ENCODE data around the gene RNF212B. TPM values are rescaled to one million over a fixed set of nuclear protein-coding genes. Genes with fewer than 3 reads are reported as not detected.

RNF212B gene
- total RNA-seq, 2 experiments from 2014 or later: not detected

- Mint-ChIP-seq H3K27me3 (peaks cover 14% of the 10 kb centered on the region), H3K36me3 (peaks cover 2% of the 10 kb centered on the region), H3K4me1 (peaks cover 13% of the 10 kb centered on the region), H3K27ac (peak within 1 kb of the TSS; percentile 76), H3K4me3 (peak within 1 kb of the TSS; percentile 80), H3K9me3 (no peaks in the 10 kb centered on the region)
- DNase-seq (peak; percentile 49), ATAC-seq (ENCODE audit: low read depth) (no peak)
- POLR2A ChIA-PET: interaction anchor here (0.6 to 3.4 kb wide), 2 partner anchors 14 to 434 kb away, joined by 4 to 21 read pairs; partner anchors contain the start of gene PABPN1
Observed at GRCh38 chr14:23306412-23307145, 68.8 kb downstream of the RNF212B start, which contains the start of gene BCL2L2. BCL2L2 (plus strand) TSS chr14:23306833; CDS start chr14:23307768, 935 bp downstream.

- Mint-ChIP-seq H3K4me1 (peaks cover 13% of the 10 kb centered on the region), H3K4me3 (peak overlapping the region; percentile 80)
Observed at GRCh38 chr14:23307146-23307530, 69.4 kb downstream of the RNF212B start.

GRCh38 chr14:23307687-23308644 is 70.2 kb downstream of the RNF212B start:
- peaks cover 10% of the 10 kb centered on the region for H3K4me1 Mint-ChIP-seq
- no peak for DNase-seq
- peaks cover 14% of the 10 kb centered on the region for H3K27me3 Mint-ChIP-seq

More at GRCh38 chr14:23307146-23307530, 69.4 kb downstream of the RNF212B start:
- POLR2A ChIA-PET: interaction anchor here (3.4 kb wide), 1 partner anchor 14 kb away, joined by 21 read pairs; the partner anchor contains the start of gene PABPN1
- peak overlapping the region; percentile 76 for H3K27ac Mint-ChIP-seq
- no peaks in the 10 kb centered on the region for H3K9me3 Mint-ChIP-seq
- DNase-seq (no peak), ATAC-seq (ENCODE audit: low read depth) (no peak)
- peaks cover 14% of the 10 kb centered on the region for H3K27me3 Mint-ChIP-seq
- peaks cover 2% of the 10 kb centered on the region for H3K36me3 Mint-ChIP-seq

GRCh38 chr14:23308721-23309445 is 71.1 kb downstream of the RNF212B start:
- H3K27ac Mint-ChIP-seq: no peak overlapping the region
- no peak overlapping the region for H3K4me3 Mint-ChIP-seq
- peaks cover 2% of the 10 kb centered on the region for H3K36me3 Mint-ChIP-seq
- DNase-seq: no peak
- H3K9me3 Mint-ChIP-seq: no peaks in the 10 kb centered on the region
- H3K4me1 Mint-ChIP-seq: peaks cover 5% of the 10 kb centered on the region
- peaks cover 14% of the 10 kb centered on the region for H3K27me3 Mint-ChIP-seq
- ATAC-seq (ENCODE audit: low read depth): no peak
- POLR2A ChIA-PET: interaction anchor here (2.4 to 3.4 kb wide), 2 partner anchors 12 kb away, joined by 11 to 21 read pairs; partner anchors contain the start of gene PABPN1

More at GRCh38 chr14:23307687-23308644, 70.2 kb downstream of the RNF212B start:
- H3K4me3 Mint-ChIP-seq: peak overlapping the region; percentile 80
- H3K9me3 Mint-ChIP-seq: no peaks in the 10 kb centered on the region
- peak overlapping the region; percentile 7 for H3K27ac Mint-ChIP-seq
- ATAC-seq (ENCODE audit: low read depth): no peak
- POLR2A ChIA-PET: interaction anchor here (3.4 kb wide), 1 partner anchor 13 kb away, joined by 21 read pairs; the partner anchor contains the start of gene PABPN1
- H3K36me3 Mint-ChIP-seq: peaks cover 2% of the 10 kb centered on the region

GRCh38 chr14:23310546-23310945 is 72.8 kb downstream of the RNF212B start:
- H3K27ac Mint-ChIP-seq: no peak overlapping the region
- peaks cover 14% of the 10 kb centered on the region for H3K27me3 Mint-ChIP-seq
- no peak for ATAC-seq (ENCODE audit: low read depth)
- peaks cover 2% of the 10 kb centered on the region for H3K36me3 Mint-ChIP-seq
- DNase-seq: no peak
- POLR2A ChIA-PET: interaction anchor here (2.4 to 2.6 kb wide), 2 partner anchors 8 to 11 kb away, joined by 11 to 12 read pairs; partner anchors contain the start of genes PABPN1 and PPP1R3E
- no peaks in the 10 kb centered on the region for H3K9me3 Mint-ChIP-seq
- H3K4me3 Mint-ChIP-seq: no peak overlapping the region
- H3K4me1 Mint-ChIP-seq: peaks cover 5% of the 10 kb centered on the region

- Mint-ChIP-seq H3K4me1 (peaks cover 13% of the 10 kb centered on the region), H3K4me3 (no peak overlapping the region), H3K36me3 (peaks cover 3% of the 10 kb centered on the region), H3K27me3 (no peaks in the 10 kb centered on the region), H3K9me3 (no peaks in the 10 kb centered on the region), H3K27ac (no peak overlapping the region)
- DNase-seq: no peak
- POLR2A ChIA-PET: no interaction called here
- ATAC-seq (ENCODE audit: low read depth): no peak
Observed at GRCh38 chr14:23316300-23316699, 78.6 kb downstream of the RNF212B start.

- peaks cover 26% of the 10 kb centered on the region for H3K4me1 Mint-ChIP-seq
- peak overlapping the region; percentile 93 for H3K4me3 Mint-ChIP-seq
- peaks cover 13% of the 10 kb centered on the region for H3K36me3 Mint-ChIP-seq
Observed at GRCh38 chr14:23319746-23320583, 82.2 kb downstream of the RNF212B start.

GRCh38 chr14:23320584-23321571 is 83.1 kb downstream of the RNF212B start, which contains the start of gene PABPN1:
PABPN1 (plus strand) TSS chr14:23321457; CDS start chr14:23321470, 13 bp downstream.
- POLR2A ChIA-PET: interaction anchor here (0.5 to 6.4 kb wide), 29 partner anchors 11 to 1882 kb away, joined by 3 to 182 read pairs (median 4); partner anchors contain the start of genes ACIN1, BCL2L2, C14orf119 and CEBPE
- H3K4me1 Mint-ChIP-seq: peaks cover 27% of the 10 kb centered on the region
- H3K36me3 Mint-ChIP-seq: peaks cover 19% of the 10 kb centered on the region
- no peaks in the 10 kb centered on the region for H3K9me3 Mint-ChIP-seq
- peak within 1 kb of the TSS; percentile 94 for H3K4me3 Mint-ChIP-seq
- H3K27me3 Mint-ChIP-seq: no peaks in the 10 kb centered on the region
- DNase-seq (peak; percentile 93), ATAC-seq (ENCODE audit: low read depth) (peak; percentile 92)
- peak within 1 kb of the TSS; percentile 98 for H3K27ac Mint-ChIP-seq

More at GRCh38 chr14:23319746-23320583, 82.2 kb downstream of the RNF212B start:
- POLR2A ChIA-PET: interaction anchor here (0.6 to 6.4 kb wide), 16 partner anchors 10 to 795 kb away, joined by 3 to 182 read pairs (median 8); partner anchors contain the start of genes ACIN1, BCL2L2, C14orf119 and CEBPE
- ATAC-seq (ENCODE audit: low read depth) (no peak), DNase-seq (no peak)
- no peaks in the 10 kb centered on the region for H3K9me3 Mint-ChIP-seq
- H3K27me3 Mint-ChIP-seq: no peaks in the 10 kb centered on the region
- peak overlapping the region; percentile 98 for H3K27ac Mint-ChIP-seq

GRCh38 chr14:23321572-23322547 is 84.1 kb downstream of the RNF212B start:
- Mint-ChIP-seq H3K27ac (peak overlapping the region; percentile 90), H3K4me1 (peaks cover 27% of the 10 kb centered on the region), H3K27me3 (no peaks in the 10 kb centered on the region), H3K36me3 (peaks cover 22% of the 10 kb centered on the region), H3K4me3 (peak overlapping the region; percentile 94), H3K9me3 (no peaks in the 10 kb centered on the region)
- POLR2A ChIA-PET: interaction anchor here (0.5 to 6.4 kb wide), 22 partner anchors 12 to 1883 kb away, joined by 3 to 182 read pairs (median 5); partner anchors contain the start of genes ACIN1, BCL2L2, C14orf119 and CEBPE
- ATAC-seq (ENCODE audit: low read depth): no peak
- peak; percentile 59 for DNase-seq

Measured in activated naive CD8-positive, alpha-beta T cell treated with anti-CD3 and anti-CD28 coated beads, Interleukin-2, amount 10 ng/mL, durations not matched to agents 7 days and 5 days (primary cell).